Measurements from ENCODE around the gene CWC22. TPM values are rescaled to one million over a fixed set of nuclear protein-coding genes. Genes with fewer than 3 reads are reported as not detected.

The CWC22 gene
- total RNA-seq, 1 donor from 2014 or later: 13.9 TPM

GRCh38 chr2:179900655-179901054 is 106.4 kb downstream of the CWC22 start:
- no peak for DNase-seq (ENCODE audit: low read depth)

DNA sequence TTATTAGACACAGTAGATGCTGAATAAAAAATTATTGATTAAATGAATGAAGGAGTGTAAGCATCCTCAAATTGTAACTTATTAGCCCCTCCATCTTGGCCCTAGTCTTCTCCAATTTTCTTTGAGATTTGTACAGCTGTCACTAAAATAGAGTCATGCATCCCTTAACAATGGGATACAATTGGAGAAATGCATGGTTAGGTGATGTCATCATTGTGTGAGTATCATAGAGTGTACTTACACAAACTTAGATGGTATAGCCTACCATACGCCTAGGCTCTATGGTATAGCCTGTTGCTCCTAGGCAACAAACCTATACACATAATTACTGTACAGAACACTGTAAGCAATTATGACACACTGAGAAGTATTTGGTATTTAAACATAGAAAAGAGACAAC is 107.4 kb downstream of the CWC22 start:
- no peak for DNase-seq (ENCODE audit: low read depth)

DNA sequence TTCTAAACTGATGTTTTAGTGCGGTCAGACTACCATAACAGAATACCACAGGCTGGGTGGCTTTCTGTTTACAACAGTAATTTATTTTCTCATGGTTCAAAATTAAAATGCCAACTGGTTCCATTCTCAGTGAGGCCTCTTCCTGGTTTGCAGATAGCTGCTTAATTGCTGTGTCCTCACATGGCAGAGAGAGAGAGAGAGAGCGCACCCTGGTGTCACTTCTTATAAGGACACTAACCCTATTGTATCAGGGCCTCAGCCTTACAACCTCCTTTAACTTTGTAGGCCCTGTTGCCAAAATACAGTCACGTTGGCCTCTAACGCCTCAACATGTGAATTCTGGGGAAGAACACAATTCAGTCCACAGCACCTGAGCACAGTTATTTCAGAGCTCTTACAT is 108.2 kb downstream of the CWC22 start:
- DNase-seq (ENCODE audit: low read depth): peak; percentile 24

Other genes with a start within 250 kb of the CWC22 start
- gene ZNF385B, start 145.7 kb downstream of the CWC22 start, total RNA-seq: 1.2 and 2.9 TPM in 2 replicates